Pancreas (tissue), 10 donors: ENCODE results near the gene CHMP1A. TPM values are rescaled to one million over a fixed set of nuclear protein-coding genes. Genes with fewer than 3 reads are reported as not detected.
"Not testable (repeated sequence)": the region's sequence is repeated elsewhere in the genome, so short reads cannot be mapped to it uniquely, and the experiment has no call there.

ENCODE experiments used
- ATAC-seq, 4 donors: fragments of 200-7000 bp; cut with Tn5 transposase; one replicate each; pipeline versions ENCODE4 v1.8.0 to v1.9.1; 2020; ENCODE audit warnings: mild to moderate bottlenecking in 4 of 4, moderate library complexity in 4 of 4
- DNase-seq, 6 donors: peaks; one replicate each; pipeline ENCODE4 v3.0.0-alpha.2; 2020
- FAIRE-seq: peaks from 2 replicates; lab custom pipeline; 2012; peaks lifted over from hg19 to GRCh38; lab: Jason Lieb, UNC
- H3K27ac ChIP-seq, 4 donors: fragments of 200-600 bp; sonication (generic); 1 replicate in 3 of 4; 2 replicates in 1 of 4; pipeline versions ENCODE4 v1.5.0 to v1.8.0; 2020
- H3K27me3 ChIP-seq, 4 donors: fragments of 200-600 bp; one replicate each; pipeline ENCODE4 v1.8.0; 2021
- H3K36me3 ChIP-seq, 3 donors: fragments of 200-600 bp; sonication (generic) in 1 of 3; one replicate each; pipeline versions ENCODE4 v1.5.0 to v1.8.0; 2020 to 2021
- H3K4me1 ChIP-seq, 3 donors: fragments of 200-600 bp; one replicate each; pipeline ENCODE4 v1.8.0; 2021
- H3K4me3 ChIP-seq, 4 donors: fragments of 200-600 bp; sonication (generic) in 2 of 4; one replicate each; pipeline versions ENCODE4 v1.5.0 to v1.8.0; 2020 to 2021
- H3K9me3 ChIP-seq, 4 donors: fragments of 200-600 bp; one replicate each; pipeline ENCODE4 v1.8.0; 2021
- WGBS, 2 donors: extraction: QIAGEN DNeasy Blood & Tissue Kit; methylation state at CpG; one replicate each; pipeline ENCODE4 v1.1.7; 2013; 5-methylcytosine and 5-hydroxymethylcytosine counted together
- intact Hi-C, 3 donors: fragments of 100-400 bp; cut with DNase I; formaldehyde crosslinking; loops; one replicate each; pipeline versions ENCODE4 v1.11.1 to v1.14.2; 2022
- polyA plus RNA-seq, 2 donors: library from polyadenylated mRNA; stranded (reverse); fragments of 200-250 nt; gene quantifications; one replicate each; pipeline ENCODE4 v1.2.3, GENCODE V29; 2013
- total RNA-seq, 6 donors: library from RNA; stranded (reverse); fragmentation: NEBNext Ultra II Directional in 4 of 6; extraction: Animal tissue kit (Norgen Biotek cat#: 25700) in 4 of 6; gene quantifications; one replicate each; pipeline versions ENCODE4 v1.2.1 to v1.2.4, GENCODE V29; 2021 to 2023
- TF ChIP-seq, protein P1 (sequence below), 4 donors: fragments of 200-600 bp; sonication (generic) in 3 of 4; IDR thresholded peaks; one replicate each; pipeline versions ENCODE4 v1.5.0 to v1.8.0; 2021; ENCODE audit warnings: antibody characterized with exemption in 4 of 4
- donor health status: healthy with polysubstance abuse.
- donor health status: DM: no; HTN: no; CAD: no; lungs with moderate emphysema.
- donor health status: DM: no; HTN: no; CAD: no.
- donor health status: control.
- donor health status: control.
- donor health status: Bipolar disorder and iron deficiency.
- donor health status: DM: yes; HTN: yes; CAD: no.
- donor health status: DM: no; HTN: no; CAD: no.
- donor health status: DM: no; HTN: no; CAD: no.
- donor health status: DM: yes; HTN: yes; CAD: no.

Gene CHMP1A
- total and polyA plus RNA-seq, 8 donors, result 27.6 to 71.4 (median 32.2) TPM

- TF ChIP-seq, protein P1, sequence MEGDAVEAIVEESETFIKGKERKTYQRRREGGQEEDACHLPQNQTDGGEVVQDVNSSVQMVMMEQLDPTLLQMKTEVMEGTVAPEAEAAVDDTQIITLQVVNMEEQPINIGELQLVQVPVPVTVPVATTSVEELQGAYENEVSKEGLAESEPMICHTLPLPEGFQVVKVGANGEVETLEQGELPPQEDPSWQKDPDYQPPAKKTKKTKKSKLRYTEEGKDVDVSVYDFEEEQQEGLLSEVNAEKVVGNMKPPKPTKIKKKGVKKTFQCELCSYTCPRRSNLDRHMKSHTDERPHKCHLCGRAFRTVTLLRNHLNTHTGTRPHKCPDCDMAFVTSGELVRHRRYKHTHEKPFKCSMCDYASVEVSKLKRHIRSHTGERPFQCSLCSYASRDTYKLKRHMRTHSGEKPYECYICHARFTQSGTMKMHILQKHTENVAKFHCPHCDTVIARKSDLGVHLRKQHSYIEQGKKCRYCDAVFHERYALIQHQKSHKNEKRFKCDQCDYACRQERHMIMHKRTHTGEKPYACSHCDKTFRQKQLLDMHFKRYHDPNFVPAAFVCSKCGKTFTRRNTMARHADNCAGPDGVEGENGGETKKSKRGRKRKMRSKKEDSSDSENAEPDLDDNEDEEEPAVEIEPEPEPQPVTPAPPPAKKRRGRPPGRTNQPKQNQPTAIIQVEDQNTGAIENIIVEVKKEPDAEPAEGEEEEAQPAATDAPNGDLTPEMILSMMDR (IDR thresholded peaks at IDR 0.05), result no peak
- ATAC-seq (no peak), DNase-seq (peak in 1 of 6 donors; percentile 62), FAIRE-seq (no peak)
- H3K4me3 ChIP-seq, result no peak overlapping the region
- intact Hi-C loops, result no loop called here
- no peaks in the 10 kb centered on the region for H3K9me3 ChIP-seq
- H3K4me1 ChIP-seq, result peaks cover 0 to 6% (median 4%) of the 10 kb centered on the region in 3 donors
- H3K27me3 ChIP-seq, result no peaks in the 10 kb centered on the region
- 25 to 61% methylated on average over 14 of the region's 14 CpGs for WGBS, 2 donors
- H3K36me3 ChIP-seq, result peaks cover 0 to 15% (median 14%) of the 10 kb centered on the region in 3 donors
- no peak overlapping the region for H3K27ac ChIP-seq
Measured at GRCh38 chr16:89641458-89642119, 15.9 kb downstream of the CHMP1A start.

GRCh38 chr16:89639385-89639784 lies 18.1 kb downstream of the CHMP1A start:
- Histone ChIP-seq H3K9me3 (no peaks in the 10 kb centered on the region), H3K4me3 (no peak overlapping the region), H3K27ac (no peak overlapping the region), H3K36me3 (no peaks in the 10 kb centered on the region), H3K4me1 (peaks cover 0 to 6% (median 4%) of the 10 kb centered on the region in 3 donors), H3K27me3 (no peaks in the 10 kb centered on the region)
- FAIRE-seq (no peak), DNase-seq (no peak), ATAC-seq (no peak)
- intact Hi-C loops, result no loop called here
- WGBS, 2 donors, result 86 to 88% methylated on average over 5 to 6 of the region's 6 CpGs
- TF ChIP-seq, protein P1 (IDR thresholded peaks at IDR 0.05), result no peak

DNA sequence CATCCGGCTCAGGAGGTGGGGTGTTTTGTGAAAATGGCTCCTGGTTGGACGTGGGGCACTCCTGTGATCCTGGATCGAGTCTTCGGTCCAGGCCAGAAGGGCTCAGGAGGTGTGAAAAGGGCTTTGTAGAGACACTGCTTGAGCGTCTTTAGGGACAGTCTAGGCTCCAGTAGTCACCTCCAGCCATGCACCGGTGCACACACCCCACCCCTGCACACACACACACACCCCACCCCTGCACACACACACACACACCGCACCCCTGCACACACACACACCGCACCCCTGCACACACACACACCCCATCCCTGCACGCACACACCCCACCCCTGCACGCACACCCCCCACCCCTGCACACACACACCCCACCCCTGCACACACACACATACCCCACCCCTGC lies 19.1 kb downstream of the CHMP1A start:
- peaks cover 0 to 6% (median 4%) of the 10 kb centered on the region in 3 donors for H3K4me1 ChIP-seq
- no peak overlapping the region for H3K4me3 ChIP-seq
- no peak for DNase-seq
- intact Hi-C loops, result no loop called here
- FAIRE-seq, result no peak
- TF ChIP-seq, protein P1 (IDR thresholded peaks at IDR 0.05), result no peak
- no peak for ATAC-seq
- no peaks in the 10 kb centered on the region for H3K36me3 ChIP-seq
- WGBS, 2 donors, result 85 to 92% methylated on average over 9 to 10 of the region's 10 CpGs
- H3K27ac ChIP-seq, result no peak overlapping the region
- no peaks in the 10 kb centered on the region for H3K27me3 ChIP-seq
- no peaks in the 10 kb centered on the region for H3K9me3 ChIP-seq

DNA sequence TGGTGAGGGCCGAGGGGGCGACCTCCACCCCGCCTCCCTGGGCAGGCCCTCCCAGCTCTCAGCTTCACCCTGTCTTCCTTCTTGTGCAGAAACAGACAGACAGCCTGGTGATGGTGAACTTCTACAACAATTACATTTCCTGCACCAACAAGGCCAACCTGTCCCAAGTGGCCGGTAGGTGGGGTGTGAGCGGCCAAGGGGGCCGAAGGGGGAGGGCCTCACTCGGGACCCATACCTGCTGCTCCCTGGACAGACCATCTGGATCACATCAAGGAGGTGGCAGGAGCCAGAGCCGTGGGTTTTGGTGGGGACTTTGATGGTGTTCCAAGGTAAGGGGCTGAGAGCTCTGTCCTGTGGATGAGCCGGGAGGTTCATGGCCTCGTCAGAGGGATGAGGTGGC lies 20.1 kb downstream of the CHMP1A start:
- H3K27ac ChIP-seq, result no peak overlapping the region
- H3K9me3 ChIP-seq, result no peaks in the 10 kb centered on the region
- no peaks in the 10 kb centered on the region for H3K36me3 ChIP-seq
- no peak for ATAC-seq
- intact Hi-C loops, result no loop called here
- peaks cover 0 to 6% (median 4%) of the 10 kb centered on the region in 3 donors for H3K4me1 ChIP-seq
- no peaks in the 10 kb centered on the region for H3K27me3 ChIP-seq
- H3K4me3 ChIP-seq, result no peak overlapping the region
- DNase-seq, result no peak
- 73 to 85% methylated on average over 10 of the region's 10 CpGs for WGBS, 2 donors
- no peak for FAIRE-seq
- TF ChIP-seq, protein P1 (IDR thresholded peaks at IDR 0.05), result no peak

DNA sequence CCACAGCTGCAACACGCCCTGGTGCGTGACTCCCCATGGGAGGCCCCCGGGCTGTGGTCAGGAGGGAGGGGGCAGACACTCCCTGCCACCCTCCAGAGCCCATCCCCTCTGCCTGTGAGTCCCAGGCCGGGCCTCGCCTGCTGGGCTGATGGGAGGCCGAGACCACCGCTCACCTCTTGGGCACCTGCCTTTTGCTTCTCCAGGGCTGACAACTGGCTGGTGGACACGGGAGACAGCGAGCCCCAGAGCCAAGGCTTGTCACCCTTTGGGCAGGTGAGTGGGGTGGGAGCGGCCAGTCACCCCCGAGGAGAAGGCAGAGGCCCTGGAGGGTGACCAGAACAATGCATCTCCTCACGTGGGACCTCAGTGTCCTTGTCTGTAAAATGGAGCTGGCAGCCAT lies 20.8 kb downstream of the CHMP1A start:
- WGBS, 2 donors, result 86 to 90% methylated on average over 12 of the region's 12 CpGs
- DNase-seq (no peak), ATAC-seq (no peak), FAIRE-seq (no peak)
- no peaks in the 10 kb centered on the region for H3K27me3 ChIP-seq
- H3K4me3 ChIP-seq, result no peak overlapping the region
- H3K36me3 ChIP-seq, result no peaks in the 10 kb centered on the region
- TF ChIP-seq, protein P1 (IDR thresholded peaks at IDR 0.05), result no peak
- H3K27ac ChIP-seq, result no peak overlapping the region
- intact Hi-C loops, result no loop called here
- peaks cover 0 to 6% (median 4%) of the 10 kb centered on the region in 3 donors for H3K4me1 ChIP-seq
- no peaks in the 10 kb centered on the region for H3K9me3 ChIP-seq

DNA sequence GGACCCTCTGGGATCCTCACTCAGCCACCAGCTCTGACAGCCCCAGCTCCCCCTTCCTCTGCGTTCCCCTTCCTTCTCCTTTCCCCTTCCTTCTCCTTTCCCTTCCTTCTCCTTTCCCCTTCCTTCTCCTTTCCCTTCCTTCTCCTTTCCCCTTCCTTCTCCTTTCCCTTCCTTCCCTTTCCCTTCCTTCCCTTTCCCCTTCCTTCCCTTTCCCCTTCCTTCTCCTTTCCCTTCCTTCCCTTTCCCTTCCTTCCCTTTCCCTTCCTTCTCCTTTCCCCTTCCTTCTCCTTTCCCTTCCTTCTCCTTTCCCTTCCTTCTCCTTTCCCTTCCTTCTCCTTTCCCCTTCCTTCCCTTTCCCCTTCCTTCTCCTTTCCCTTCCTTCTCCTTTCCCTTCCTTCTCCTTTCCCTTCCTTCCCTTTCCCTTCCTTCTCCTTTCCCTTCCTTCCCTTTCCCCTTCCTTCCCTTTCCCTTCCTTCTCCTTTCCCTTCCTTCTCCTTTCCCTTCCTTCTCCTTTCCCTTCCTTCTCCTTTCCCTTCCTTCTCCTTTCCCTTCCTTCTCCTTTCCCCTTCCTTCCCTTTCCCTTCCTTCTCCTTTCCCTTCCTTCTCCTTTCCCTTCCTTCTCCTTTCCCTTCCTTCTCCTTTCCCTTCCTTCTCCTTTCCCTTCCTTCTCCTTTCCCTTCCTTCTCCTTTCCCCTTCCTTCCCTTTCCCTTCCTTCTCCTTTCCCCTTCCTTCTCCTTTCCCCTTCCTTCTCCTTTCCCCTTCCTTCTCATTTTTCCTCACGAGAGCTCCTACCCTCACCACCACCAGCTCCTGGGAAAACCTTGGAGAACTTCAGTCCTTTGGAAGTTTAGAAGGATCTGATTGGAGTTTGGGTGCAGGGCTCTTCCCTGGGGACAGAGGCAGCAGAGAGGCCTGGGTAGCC lies 22.8 kb downstream of the CHMP1A start:
- H3K4me3 ChIP-seq, H3K4me1 ChIP-seq, DNase-seq, intact Hi-C loops, FAIRE-seq, H3K27ac ChIP-seq, H3K36me3 ChIP-seq, ATAC-seq, H3K27me3 ChIP-seq, H3K9me3 ChIP-seq: not testable (repeated sequence)
- 80 to 83% methylated on average over 2 of the region's 2 CpGs for WGBS, 2 donors
